HepG2 (cell line): ENCODE data around the gene MC1R.
"Not testable (repeated sequence)": the region's sequence is repeated elsewhere in the genome, so short reads cannot be mapped to it uniquely, and the experiment has no call there.

Experiments
- ASH2L ChIP-seq: fragments of 300-600, 200-600 bp; sonication (generic); IDR thresholded peaks from 2 replicates; pipeline ENCODE4 v1.7.0; 2017; ENCODE audit warnings: low read depth, mild to moderate bottlenecking, moderate library complexity, mixed read lengths, low read length; ENCODE audit not compliant: insufficient read length
- CBX2 ChIP-seq, 2 experiments: fragments of 200-600 bp in 1 of 2; sonication (generic); formaldehyde crosslinking in 1 of 2; IDR thresholded peaks; 2 replicates each; pipeline versions ENCODE4 v1.7.0 to v1.8.1; 2018 to 2022; ENCODE audit warnings: low read depth in 2 of 2, low read length in 1 of 2, mild to moderate bottlenecking in 1 of 2, missing genetic modification reagents in 1 of 2
- CTCF ChIP-seq: sonication (generic); formaldehyde crosslinking; IDR thresholded peaks from 2 replicates; pipeline ENCODE4 v1.5.0; 2020; ENCODE audit warnings: mild to moderate bottlenecking, missing genetic modification reagents, moderate library complexity
- MAX ChIP-seq: IDR thresholded peaks from 2 replicates; pipeline ENCODE4 v1.6.1; 2012; ENCODE audit warnings: inconsistent platforms
- MAZ ChIP-seq, 2 experiments: sonication (generic) in 1 of 2; formaldehyde crosslinking in 1 of 2; IDR thresholded peaks; 2 replicates each; pipeline versions ENCODE4 v1.5.0 to v1.6.1; 2012 to 2020; ENCODE audit warnings: low read depth in 2 of 2, mild to moderate bottlenecking in 2 of 2, borderline replicate concordance in 1 of 2, improper control_type of control experiment in 1 of 2, low read length in 1 of 2, missing genetic modification reagents in 1 of 2, moderate library complexity in 1 of 2
- MEF2D ChIP-seq: sonication (generic); formaldehyde crosslinking; IDR thresholded peaks from 2 replicates; pipeline ENCODE4 v1.5.1; 2020; ENCODE audit warnings: mild to moderate bottlenecking, missing genetic modification reagents
- NFRKB ChIP-seq: fragments of 450-650 bp; IDR thresholded peaks from 2 replicates; pipeline ENCODE4 v1.6.1; 2017
- NR2C2 ChIP-seq: sonication (generic); formaldehyde crosslinking; IDR thresholded peaks from 2 replicates; pipeline ENCODE4 v1.4.0; 2020; ENCODE audit warnings: missing genetic modification reagents, mild to moderate bottlenecking, moderate library complexity, borderline replicate concordance
- POLR2AphosphoS5 ChIP-seq: IDR thresholded peaks from 2 replicates; pipeline ENCODE4 v1.6.1; 2012; ENCODE audit warnings: low read depth, low read length
- REST ChIP-seq, 2 experiments: IDR thresholded peaks; 2 replicates each; pipeline ENCODE4 v1.6.1; 2011 to 2012; ENCODE audit warnings: low read length in 2 of 2, borderline replicate concordance in 1 of 2, low read depth in 1 of 2, mild to moderate bottlenecking in 1 of 2, moderate library complexity in 1 of 2
- SRF ChIP-seq: IDR thresholded peaks from 2 replicates; pipeline ENCODE4 v1.6.1; 2011; ENCODE audit warnings: mild to moderate bottlenecking, low read depth, low read length, moderate library complexity
- ZNF513 ChIP-seq: sonication (generic); formaldehyde crosslinking; conservative IDR thresholded peaks from 2 replicates; pipeline ENCODE4 v1.5.0; 2020; ENCODE audit warnings: missing genetic modification reagents
- ZNF740 ChIP-seq: sonication (generic); formaldehyde crosslinking; IDR thresholded peaks from 2 replicates; pipeline ENCODE4 v1.4.0; 2020; ENCODE audit warnings: missing genetic modification reagents

GRCh38 chr16:89968074-89968473 is 49.4 kb downstream of the MC1R start:
- TF ChIP-seq CTCF; CBX2 (IDR thresholded peaks at IDR 0.05; ENCODE audit: low read depth, low read length); CBX2 (CRISPR knock-in tag; IDR thresholded peaks at IDR 0.05; ENCODE audit: low read depth); REST (IDR thresholded peaks at IDR 0.05; ENCODE audit: borderline replicate concordance in 1 of 2, low read depth in 1 of 2, low read length in 2 of 2); NFRKB; POLR2AphosphoS5; MEF2D (CRISPR knock-in tag); ZNF513 (CRISPR knock-in tag); ASH2L; MAZ (IDR thresholded peaks at IDR 0.05; ENCODE audit: borderline replicate concordance, low read depth, low read length); MAZ (CRISPR knock-in tag; IDR thresholded peaks at IDR 0.05; ENCODE audit: low read depth); SRF; MAX; NR2C2; ZNF740 (CRISPR knock-in tag): not testable (repeated sequence)
